Measurements from ENCODE around the gene EML4.

GRCh38 chr2:42169874-42170521, 845 bp downstream of the EML4 start:
- TF ChIP-seq CTCF (IDR thresholded peaks at IDR 0.05; ENCODE audit: insufficient read depth, low read depth, low read length): no peak
- no peak for TF ChIP-seq EZH2 (IDR thresholded peaks at IDR 0.05; ENCODE audit: insufficient read depth, low read length)

All from astrocyte (in vitro differentiated cells and primary cell).